Muscle layer of colon (tissue), 2 donors: ENCODE data around the gene TRPM2.
A peak's percentile ranks its signal among the peaks of the same experiment; 100 is the strongest.
"Not testable (repeated sequence)": the region's sequence is repeated elsewhere in the genome, so short reads cannot be mapped to it uniquely, and the experiment has no call there.

Experiments
- H3K27ac ChIP-seq: one replicate; pipeline ENCODE4 v1.7.0; 2013; ENCODE audit warnings: low read depth, mild to moderate bottlenecking, low read length, moderate library complexity
- H3K27me3 ChIP-seq, 2 donors: one replicate each; pipeline ENCODE4 v1.7.0; 2013; ENCODE audit warnings: low read length in 2 of 2, mild to moderate bottlenecking in 2 of 2; ENCODE audit not compliant: insufficient read depth in 2 of 2, control insufficient read depth in 1 of 2
- H3K36me3 ChIP-seq: one replicate; pipeline ENCODE4 v1.7.0; 2013; ENCODE audit warnings: mild to moderate bottlenecking, low read length; ENCODE audit not compliant: insufficient read depth
- H3K4me1 ChIP-seq: one replicate; pipeline ENCODE4 v1.7.0; 2013; ENCODE audit warnings: mild to moderate bottlenecking, low read length; ENCODE audit not compliant: insufficient read depth
- H3K4me3 ChIP-seq, 2 donors: one replicate each; pipeline ENCODE4 v1.7.0; 2013; ENCODE audit warnings: low read length in 2 of 2, low read depth in 1 of 2, mild to moderate bottlenecking in 1 of 2, moderate library complexity in 1 of 2
- H3K9ac ChIP-seq: one replicate; pipeline ENCODE4 v1.7.0; 2013; ENCODE audit warnings: low read length
- H3K9me3 ChIP-seq: one replicate; pipeline ENCODE4 v1.7.0; 2013; ENCODE audit warnings: mild to moderate bottlenecking, low read length
- donor health status: abdominal sarcoma.
- donor health status: Adenocarcinoma of cecum.

The TRPM2 gene

GRCh38 chr21:44338971-44339910 is 14.2 kb upstream of the TRPM2 start, which contains the start of gene CFAP410:
Gene CFAP410, minus strand, starts transcription at chr21:44339390. Its CDS starts 196 bp downstream, at chr21:44339194.
- peaks cover 16% of the 10 kb centered on the region for H3K4me1 ChIP-seq
- H3K27ac ChIP-seq: peak within 1 kb of the TSS; percentile 98
- H3K27me3 ChIP-seq: no peaks in the 10 kb centered on the region
- peak within 1 kb of the TSS; percentile 79 for H3K9ac ChIP-seq
- peaks cover 9% of the 10 kb centered on the region for H3K36me3 ChIP-seq
- no peaks in the 10 kb centered on the region for H3K9me3 ChIP-seq
- peak within 1 kb of the TSS; percentile 72 to 82 for H3K4me3 ChIP-seq

- not testable (repeated sequence) for H3K4me3 ChIP-seq, H3K27me3 ChIP-seq, H3K9me3 ChIP-seq, H3K36me3 ChIP-seq, H3K27ac ChIP-seq, H3K9ac ChIP-seq
- peaks cover 16% of the 10 kb centered on the region for H3K4me1 ChIP-seq
Observed at GRCh38 chr21:44341726-44342458, 11.5 kb upstream of the TRPM2 start.

GRCh38 chr21:44342981-44343380 is 10.4 kb upstream of the TRPM2 start:
- H3K9me3 ChIP-seq: not testable (repeated sequence)

GRCh38 chr21:44344541-44345183 is 8.8 kb upstream of the TRPM2 start:
- Histone ChIP-seq H3K36me3 (no peaks in the 10 kb centered on the region), H3K27me3 (peaks cover 0 to 16% of the 10 kb centered on the region in 2 donors), H3K9me3 (no peaks in the 10 kb centered on the region), H3K4me3 (no peak overlapping the region), H3K4me1 (peaks cover 8% of the 10 kb centered on the region), H3K27ac (no peak overlapping the region), H3K9ac (no peak overlapping the region)

More at GRCh38 chr21:44342981-44343380, 10.4 kb upstream of the TRPM2 start:
- H3K27me3 ChIP-seq, H3K9ac ChIP-seq, H3K4me3 ChIP-seq, H3K36me3 ChIP-seq, H3K27ac ChIP-seq: not testable (repeated sequence)
- peaks cover 12% of the 10 kb centered on the region for H3K4me1 ChIP-seq

- no peaks in the 10 kb centered on the region for H3K9me3 ChIP-seq
- H3K4me3 ChIP-seq: no peak overlapping the region
- H3K4me1 ChIP-seq: no peaks in the 10 kb centered on the region
- peaks cover 0 to 17% of the 10 kb centered on the region in 2 donors for H3K27me3 ChIP-seq
- no peak overlapping the region for H3K27ac ChIP-seq
- H3K36me3 ChIP-seq: no peaks in the 10 kb centered on the region
- H3K9ac ChIP-seq: no peak overlapping the region
Observed at GRCh38 chr21:44345495-44345894, 7.9 kb upstream of the TRPM2 start.

GRCh38 chr21:44347911-44348451 is 5.4 kb upstream of the TRPM2 start:
- Histone ChIP-seq H3K27me3 (peaks cover 4 to 34% of the 10 kb centered on the region in 2 donors), H3K36me3 (no peaks in the 10 kb centered on the region), H3K4me1 (no peaks in the 10 kb centered on the region), H3K4me3 (no peak overlapping the region), H3K9me3 (no peaks in the 10 kb centered on the region), H3K27ac (no peak overlapping the region), H3K9ac (no peak overlapping the region)

GRCh38 chr21:44348861-44349260 is 4.6 kb upstream of the TRPM2 start:
- H3K9ac ChIP-seq: no peak overlapping the region
- no peak overlapping the region for H3K4me3 ChIP-seq
- H3K36me3 ChIP-seq: no peaks in the 10 kb centered on the region
- no peak overlapping the region for H3K27ac ChIP-seq
- peaks cover 4 to 34% of the 10 kb centered on the region in 2 donors for H3K27me3 ChIP-seq
- no peaks in the 10 kb centered on the region for H3K9me3 ChIP-seq
- H3K4me1 ChIP-seq: no peaks in the 10 kb centered on the region

- Histone ChIP-seq H3K4me3 (no peak overlapping the region), H3K36me3 (no peaks in the 10 kb centered on the region), H3K27me3 (peaks cover 4 to 34% of the 10 kb centered on the region in 2 donors), H3K27ac (no peak overlapping the region), H3K4me1 (no peaks in the 10 kb centered on the region), H3K9me3 (no peaks in the 10 kb centered on the region), H3K9ac (no peak overlapping the region)
Observed at GRCh38 chr21:44349416-44349846, 4.0 kb upstream of the TRPM2 start.

GRCh38 chr21:44349847-44350772 is 3.3 kb upstream of the TRPM2 start:
- Histone ChIP-seq H3K27me3 (peaks cover 4 to 34% of the 10 kb centered on the region in 2 donors), H3K9me3 (no peaks in the 10 kb centered on the region), H3K27ac (no peak overlapping the region), H3K36me3 (no peaks in the 10 kb centered on the region), H3K4me1 (no peaks in the 10 kb centered on the region), H3K9ac (no peak overlapping the region), H3K4me3 (no peak overlapping the region)

- no peaks in the 10 kb centered on the region for H3K4me1 ChIP-seq
- H3K9ac ChIP-seq: no peak overlapping the region
- peaks cover 4 to 34% of the 10 kb centered on the region in 2 donors for H3K27me3 ChIP-seq
- no peak overlapping the region for H3K27ac ChIP-seq
- H3K36me3 ChIP-seq: no peaks in the 10 kb centered on the region
- no peak overlapping the region for H3K4me3 ChIP-seq
- H3K9me3 ChIP-seq: no peaks in the 10 kb centered on the region
Observed at GRCh38 chr21:44350773-44351481, 2.5 kb upstream of the TRPM2 start.
